ENCODE measurements around the gene PKIB.

- no peak for TF ChIP-seq POLR2A (IDR thresholded peaks at IDR 0.05)
- TF ChIP-seq CTCF (IDR thresholded peaks at IDR 0.05), result no peak
Measured at GRCh38 chr6:122624853-122625252, 14.6 kb downstream of the PKIB start.

Measured in Peyer's patch (tissue), 4 donors.